Measurements from ENCODE around the gene NOP9. TPM values are rescaled to one million over a fixed set of nuclear protein-coding genes. Genes with fewer than 3 reads are reported as not detected.

NOP9 gene, protein sequence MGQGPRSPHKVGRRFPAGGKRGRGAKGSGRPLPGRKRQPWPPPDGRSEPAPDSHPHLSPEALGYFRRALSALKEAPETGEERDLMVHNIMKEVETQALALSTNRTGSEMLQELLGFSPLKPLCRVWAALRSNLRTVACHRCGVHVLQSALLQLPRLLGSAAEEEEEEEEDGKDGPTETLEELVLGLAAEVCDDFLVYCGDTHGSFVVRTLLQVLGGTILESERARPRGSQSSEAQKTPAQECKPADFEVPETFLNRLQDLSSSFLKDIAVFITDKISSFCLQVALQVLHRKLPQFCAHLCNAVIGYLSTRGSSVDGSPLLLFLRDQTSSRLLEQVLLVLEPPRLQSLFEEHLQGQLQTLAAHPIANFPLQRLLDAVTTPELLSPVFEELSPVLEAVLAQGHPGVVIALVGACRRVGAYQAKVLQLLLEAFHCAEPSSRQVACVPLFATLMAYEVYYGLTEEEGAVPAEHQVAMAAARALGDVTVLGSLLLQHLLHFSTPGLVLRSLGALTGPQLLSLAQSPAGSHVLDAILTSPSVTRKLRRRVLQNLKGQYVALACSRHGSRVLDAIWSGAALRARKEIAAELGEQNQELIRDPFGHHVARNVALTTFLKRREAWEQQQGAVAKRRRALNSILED
- total RNA-seq, result 10 to 100 TPM; 17.0 to 24.9 (median 20.4) TPM

- TF ChIP-seq, protein P1, sequence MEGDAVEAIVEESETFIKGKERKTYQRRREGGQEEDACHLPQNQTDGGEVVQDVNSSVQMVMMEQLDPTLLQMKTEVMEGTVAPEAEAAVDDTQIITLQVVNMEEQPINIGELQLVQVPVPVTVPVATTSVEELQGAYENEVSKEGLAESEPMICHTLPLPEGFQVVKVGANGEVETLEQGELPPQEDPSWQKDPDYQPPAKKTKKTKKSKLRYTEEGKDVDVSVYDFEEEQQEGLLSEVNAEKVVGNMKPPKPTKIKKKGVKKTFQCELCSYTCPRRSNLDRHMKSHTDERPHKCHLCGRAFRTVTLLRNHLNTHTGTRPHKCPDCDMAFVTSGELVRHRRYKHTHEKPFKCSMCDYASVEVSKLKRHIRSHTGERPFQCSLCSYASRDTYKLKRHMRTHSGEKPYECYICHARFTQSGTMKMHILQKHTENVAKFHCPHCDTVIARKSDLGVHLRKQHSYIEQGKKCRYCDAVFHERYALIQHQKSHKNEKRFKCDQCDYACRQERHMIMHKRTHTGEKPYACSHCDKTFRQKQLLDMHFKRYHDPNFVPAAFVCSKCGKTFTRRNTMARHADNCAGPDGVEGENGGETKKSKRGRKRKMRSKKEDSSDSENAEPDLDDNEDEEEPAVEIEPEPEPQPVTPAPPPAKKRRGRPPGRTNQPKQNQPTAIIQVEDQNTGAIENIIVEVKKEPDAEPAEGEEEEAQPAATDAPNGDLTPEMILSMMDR (IDR thresholded peaks at IDR 0.05), result peak in 2 of 5 experiments; percentile 3 to 32
- TF ChIP-seq EP300 (IDR thresholded peaks at IDR 0.05) (peak; percentile 88 to 91), POLR2A (IDR thresholded peaks at IDR 0.05) (peak; percentile 19 to 62)
- peaks cover 3 to 53% (median 36%) of the 10 kb centered on the region in 3 donors for H3K36me3 ChIP-seq
- peak within 1 kb of the TSS; percentile 57 to 92 (median 86) for H3K27ac ChIP-seq
- H3K4me1 ChIP-seq, result peaks cover 0 to 48% (median 13%) of the 10 kb centered on the region in 4 donors
- no peaks in the 10 kb centered on the region for H3K9me3 ChIP-seq
- peak within 1 kb of the TSS; percentile 70 to 96 (median 88) for H3K4me3 ChIP-seq
- 1 to 2% methylated on average over 29 to 69 of the region's 75 CpGs for WGBS, 2 donors
- DNase-seq (ENCODE audit: low spot score in 2 of 2), result peak; percentile 83 to 94
- H3K27me3 ChIP-seq, result no peaks in the 10 kb centered on the region
These were observed at the start of gene NOP9, which contains the start of gene DHRS1 for GRCh38 chr14:24299255-24300191. Gene NOP9, plus strand, starts transcription at chr14:24299850. Its CDS starts 105 bp downstream, at chr14:24299955. Gene DHRS1, minus strand, starts transcription at chr14:24299780. Its CDS starts 674 bp downstream, at chr14:24299106.

DNA sequence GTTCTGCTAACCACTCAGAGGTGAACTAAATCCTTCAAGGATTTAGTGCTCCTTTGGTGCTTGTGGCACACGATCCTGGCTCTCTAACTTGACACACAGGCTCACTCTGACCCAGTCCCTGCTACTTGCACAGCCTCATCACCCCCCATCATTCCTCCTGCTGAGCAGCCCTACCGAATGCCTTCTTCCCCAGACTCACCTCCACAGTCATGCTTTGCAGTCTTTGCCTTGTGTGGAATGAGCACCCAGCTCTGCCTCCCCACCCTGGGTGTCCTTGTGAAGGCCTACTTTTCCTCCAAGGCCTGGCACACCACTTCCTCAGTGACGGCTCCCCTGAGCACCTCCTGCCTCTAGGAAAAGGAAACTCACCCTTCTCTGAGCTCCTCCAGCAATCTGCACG, 49.3 kb upstream of the NOP9 start:
- H3K9me3 ChIP-seq, result no peaks in the 10 kb centered on the region
- DNase-seq (ENCODE audit: low spot score in 2 of 2), result no peak
- H3K36me3 ChIP-seq, result peaks cover 0 to 49% (median 0%) of the 10 kb centered on the region in 3 donors
- no peaks in the 10 kb centered on the region for H3K27me3 ChIP-seq
- TF ChIP-seq EP300 (IDR thresholded peaks at IDR 0.05), result no peak
- TF ChIP-seq POLR2A (IDR thresholded peaks at IDR 0.05), result no peak
- TF ChIP-seq, protein P1 (IDR thresholded peaks at IDR 0.05), result no peak
- no peaks in the 10 kb centered on the region for H3K4me1 ChIP-seq
- no peak overlapping the region for H3K4me3 ChIP-seq
- WGBS, 2 donors, result 50 to 55% methylated on average over 4 of the region's 4 CpGs
- no peak overlapping the region for H3K27ac ChIP-seq

GRCh38 chr14:24251880-24252288, 47.8 kb upstream of the NOP9 start:
- H3K4me1 ChIP-seq, result no peaks in the 10 kb centered on the region
- no peak overlapping the region for H3K4me3 ChIP-seq
- H3K36me3 ChIP-seq, result peaks cover 0 to 56% (median 0%) of the 10 kb centered on the region in 3 donors
- no peak for DNase-seq (ENCODE audit: low spot score in 2 of 2)
- TF ChIP-seq, protein P1 (IDR thresholded peaks at IDR 0.05), result no peak
- no peak for TF ChIP-seq EP300 (IDR thresholded peaks at IDR 0.05)
- TF ChIP-seq POLR2A (IDR thresholded peaks at IDR 0.05), result no peak
- H3K9me3 ChIP-seq, result no peaks in the 10 kb centered on the region
- WGBS, 2 donors, result 80 to 93% methylated on average over 1 of the region's 1 CpG
- no peak overlapping the region for H3K27ac ChIP-seq
- no peaks in the 10 kb centered on the region for H3K27me3 ChIP-seq

- Histone ChIP-seq H3K27ac (no peak overlapping the region), H3K4me3 (no peak overlapping the region), H3K36me3 (peaks cover 0 to 56% (median 0%) of the 10 kb centered on the region in 3 donors), H3K4me1 (no peaks in the 10 kb centered on the region), H3K27me3 (no peaks in the 10 kb centered on the region), H3K9me3 (no peaks in the 10 kb centered on the region)
- 80 to 85% methylated on average over 11 of the region's 11 CpGs for WGBS, 2 donors
- TF ChIP-seq, protein P1 (IDR thresholded peaks at IDR 0.05), result no peak
- TF ChIP-seq EP300 (IDR thresholded peaks at IDR 0.05) (no peak), POLR2A (IDR thresholded peaks at IDR 0.05) (no peak)
- DNase-seq (ENCODE audit: low spot score in 2 of 2), result no peak
These were observed 47.1 kb upstream of the NOP9 start for GRCh38 chr14:24252289-24253124.
